ENCODE measurements around the gene SRRM3.

- TF ChIP-seq EZH2 (IDR thresholded peaks at IDR 0.05) (no peak), SP1 (IDR thresholded peaks at IDR 0.05; ENCODE audit: low read depth) (no peak), POLR2AphosphoS5 (IDR thresholded peaks at IDR 0.05; ENCODE audit: low read depth, low read length) (no peak), CTCF (IDR thresholded peaks at IDR 0.05 in 2 of 3, conservative IDR thresholded peaks at IDR 0.05 in 1 of 3; ENCODE audit: borderline replicate concordance in 1 of 3, insufficient read depth in 1 of 3, low read depth in 2 of 3, low read length in 2 of 3) (no peak), ATF3 (IDR thresholded peaks at IDR 0.05) (no peak)
Observed at GRCh38 chr7:76267107-76267893, 65.6 kb downstream of the SRRM3 start.

All from HCT116 (cell line).